ENCODE measurements around the gene DUSP1.
"Not testable (repeated sequence)": the region's sequence is repeated elsewhere in the genome, so short reads cannot be mapped to it uniquely, and the experiment has no call there.

GRCh38 chr5:172810996-172811395, 40.0 kb upstream of the DUSP1 start:
- TF ChIP-seq CTCF, POLR2A (IDR thresholded peaks at IDR 0.05): not testable (repeated sequence)

Data from testis (tissue), 2 donors.